Measurements from ENCODE around the gene STK16.

- TF ChIP-seq POLR2A (IDR thresholded peaks at IDR 0.05), result no peak
- TF ChIP-seq CTCF (IDR thresholded peaks at IDR 0.05), result no peak
These were observed 31.1 kb upstream of the STK16 start for GRCh38 chr2:219214141-219214540.
